GM23248 (cell line): ENCODE results near the gene DTNB.

Experiments used
- EZH2 ChIP-seq: fragments of 200-600 bp; sonication (generic); IDR thresholded peaks from 2 replicates; pipeline ENCODE4 v1.6.1; 2018; ENCODE audit warnings: antibody characterized with exemption, mild to moderate bottlenecking; ENCODE audit not compliant: insufficient read depth, poor library complexity, severe bottlenecking
- EZH2phosphoT487 ChIP-seq: fragments of 200-600 bp; sonication (generic); IDR thresholded peaks from 2 replicates; pipeline ENCODE4 v1.6.1; 2018; ENCODE audit warnings: antibody characterized with exemption, moderate library complexity, mild to moderate bottlenecking, low read depth; ENCODE audit not compliant: insufficient read depth

DNA sequence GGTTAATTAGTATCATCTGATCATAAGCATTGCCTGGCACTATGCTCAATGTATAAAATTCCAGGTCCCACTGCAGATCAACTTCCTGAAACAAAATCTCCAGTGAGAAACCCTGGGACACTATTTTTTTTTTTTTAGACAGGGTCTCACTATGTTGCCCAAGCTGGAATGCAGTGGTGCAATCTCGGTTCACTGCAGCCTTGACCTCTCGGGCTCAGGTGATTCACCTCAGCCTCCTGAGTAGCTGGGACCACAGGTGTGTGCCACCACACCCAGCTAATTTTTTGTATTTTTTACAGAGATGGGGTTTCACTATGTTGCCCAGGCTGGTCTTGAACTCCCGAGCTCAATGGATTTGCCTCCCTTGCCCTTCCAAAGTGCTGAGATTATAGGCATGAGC is 31.1 kb downstream of the DTNB start:
- TF ChIP-seq EZH2: no peak
- TF ChIP-seq EZH2phosphoT487: no peak
